ENCODE results near the gene ZNF536.

Gene ZNF536

DNA sequence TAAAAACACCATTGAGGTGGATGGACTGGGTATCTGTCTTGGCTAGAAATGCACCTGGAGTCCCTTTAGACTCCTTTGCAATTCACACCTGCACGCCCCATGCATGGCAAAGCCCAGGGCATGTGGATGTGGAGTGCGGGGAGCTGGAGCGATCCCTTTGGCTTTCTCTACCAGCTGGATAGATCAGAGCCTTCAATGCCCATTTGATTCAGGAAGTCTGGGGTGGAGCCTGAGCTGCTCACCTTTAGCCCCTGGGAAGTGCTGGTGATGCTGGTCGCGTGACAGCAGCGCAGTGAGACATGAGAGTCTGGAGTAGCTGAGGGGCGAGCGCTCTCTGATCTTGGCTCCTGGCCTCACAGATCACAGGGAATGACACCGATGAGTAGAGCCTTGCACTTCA lies 4.8 kb upstream of the ZNF536 start:
- no peak for DNase-seq (ENCODE audit: low spot score)
- TF ChIP-seq, protein P1, sequence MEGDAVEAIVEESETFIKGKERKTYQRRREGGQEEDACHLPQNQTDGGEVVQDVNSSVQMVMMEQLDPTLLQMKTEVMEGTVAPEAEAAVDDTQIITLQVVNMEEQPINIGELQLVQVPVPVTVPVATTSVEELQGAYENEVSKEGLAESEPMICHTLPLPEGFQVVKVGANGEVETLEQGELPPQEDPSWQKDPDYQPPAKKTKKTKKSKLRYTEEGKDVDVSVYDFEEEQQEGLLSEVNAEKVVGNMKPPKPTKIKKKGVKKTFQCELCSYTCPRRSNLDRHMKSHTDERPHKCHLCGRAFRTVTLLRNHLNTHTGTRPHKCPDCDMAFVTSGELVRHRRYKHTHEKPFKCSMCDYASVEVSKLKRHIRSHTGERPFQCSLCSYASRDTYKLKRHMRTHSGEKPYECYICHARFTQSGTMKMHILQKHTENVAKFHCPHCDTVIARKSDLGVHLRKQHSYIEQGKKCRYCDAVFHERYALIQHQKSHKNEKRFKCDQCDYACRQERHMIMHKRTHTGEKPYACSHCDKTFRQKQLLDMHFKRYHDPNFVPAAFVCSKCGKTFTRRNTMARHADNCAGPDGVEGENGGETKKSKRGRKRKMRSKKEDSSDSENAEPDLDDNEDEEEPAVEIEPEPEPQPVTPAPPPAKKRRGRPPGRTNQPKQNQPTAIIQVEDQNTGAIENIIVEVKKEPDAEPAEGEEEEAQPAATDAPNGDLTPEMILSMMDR (IDR thresholded peaks at IDR 0.05; ENCODE audit: extremely low read depth, missing control alignments) = no peak

- TF ChIP-seq, protein P1 (IDR thresholded peaks at IDR 0.05; ENCODE audit: extremely low read depth, missing control alignments) = no peak
- DNase-seq (ENCODE audit: low spot score) = no peak
Measured at GRCh38 chr19:30369833-30370232, 2.4 kb upstream of the ZNF536 start.

DNA sequence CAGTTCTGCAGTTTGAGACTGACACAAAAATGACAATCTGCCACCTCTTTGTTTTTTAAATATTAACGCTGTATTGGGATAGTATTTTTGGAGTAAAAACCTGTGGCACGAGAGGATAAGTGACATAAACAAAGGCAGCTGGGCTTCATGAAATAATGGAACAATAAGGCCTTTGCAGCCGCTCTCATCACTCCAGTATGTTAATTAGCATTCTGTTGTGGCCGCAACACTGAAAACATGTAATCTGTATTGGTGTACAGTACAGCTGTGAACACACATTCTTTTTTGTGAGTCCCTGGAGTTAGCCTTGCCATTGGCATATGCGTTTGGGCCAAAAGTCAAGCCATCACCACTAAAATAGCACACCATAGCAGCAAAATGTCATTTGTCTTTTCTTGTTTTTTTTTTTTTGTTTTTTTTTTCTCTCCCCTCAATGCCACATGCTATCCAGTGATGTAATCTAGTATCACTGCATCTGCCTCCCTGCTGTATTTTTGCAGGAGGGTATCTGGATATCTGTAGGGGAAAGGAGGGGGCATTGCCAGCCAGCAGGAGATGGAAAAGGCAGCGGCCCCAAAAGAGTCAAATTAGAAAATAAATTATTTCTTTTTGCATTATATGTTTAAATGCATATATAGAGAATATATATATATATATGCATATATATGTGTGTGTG lies 885 bp upstream of the ZNF536 start:
- no peak for DNase-seq (ENCODE audit: low spot score)
- TF ChIP-seq, protein P1 (IDR thresholded peaks at IDR 0.05; ENCODE audit: extremely low read depth, missing control alignments) = no peak

DNA sequence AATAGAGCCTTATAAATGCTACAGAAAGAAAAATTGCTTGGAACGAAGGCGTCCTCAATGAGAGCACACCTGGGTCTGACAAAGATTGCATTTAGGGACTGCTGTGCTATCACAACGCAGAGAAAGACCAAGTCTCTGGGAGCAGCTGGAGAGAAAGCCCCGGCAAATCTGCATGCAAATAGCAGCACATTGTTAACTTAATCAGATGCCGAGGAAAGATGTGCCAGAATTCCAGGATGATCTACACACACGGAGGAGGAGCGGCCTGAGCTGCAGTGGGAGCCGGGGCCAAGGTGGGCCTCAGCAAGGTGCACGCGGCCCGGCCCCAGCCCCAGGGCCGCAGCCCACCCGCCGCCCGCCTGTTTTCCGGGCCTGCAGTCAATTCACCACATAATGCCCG lies 1.4 kb downstream of the ZNF536 start:
- no peak for DNase-seq (ENCODE audit: low spot score)
- TF ChIP-seq, protein P1 (IDR thresholded peaks at IDR 0.05; ENCODE audit: extremely low read depth, missing control alignments) = no peak

GRCh38 chr19:30374539-30374864 lies 2.3 kb downstream of the ZNF536 start:
- DNase-seq (ENCODE audit: low spot score) = no peak
- TF ChIP-seq, protein P1 (IDR thresholded peaks at IDR 0.05; ENCODE audit: extremely low read depth, missing control alignments) = no peak

- DNase-seq (ENCODE audit: low spot score) = no peak
- TF ChIP-seq, protein P1 (IDR thresholded peaks at IDR 0.05; ENCODE audit: extremely low read depth, missing control alignments) = no peak
Measured at GRCh38 chr19:30374865-30375552, 2.8 kb downstream of the ZNF536 start.

DNA sequence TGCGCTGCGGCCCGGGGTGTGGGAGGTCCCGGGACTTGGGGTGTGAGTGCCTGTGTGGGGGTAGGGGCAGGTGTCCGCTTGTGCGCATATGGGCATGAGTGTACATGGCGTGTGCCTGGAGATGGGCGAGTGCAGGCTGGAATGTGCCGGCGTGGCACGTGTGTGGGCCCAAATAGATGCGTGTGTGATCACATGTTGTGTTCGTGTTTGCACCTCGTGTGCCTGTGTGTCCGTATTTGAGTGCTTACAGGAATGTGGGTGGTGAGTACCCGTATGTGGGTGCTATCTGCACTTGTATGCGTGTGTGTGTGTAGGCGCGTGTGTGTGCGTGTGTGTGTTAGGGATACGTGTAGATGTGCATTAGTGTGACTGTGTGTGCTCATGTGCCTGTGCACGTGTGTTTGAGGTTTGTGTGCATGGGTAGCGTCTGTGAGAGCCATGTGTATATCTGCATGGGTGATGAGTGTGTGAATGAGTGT lies 3.4 kb downstream of the ZNF536 start:
- TF ChIP-seq, protein P1 (IDR thresholded peaks at IDR 0.05; ENCODE audit: extremely low read depth, missing control alignments) = no peak
- no peak for DNase-seq (ENCODE audit: low spot score)

Measured in GM20000 (cell line).